PC-9 (cell line): ENCODE results near the gene ROBO1.

Source experiments
- EZH2 ChIP-seq: fragments of 200-600 bp; sonication (generic); IDR thresholded peaks from 2 replicates; pipeline ENCODE4 v1.8.0; 2017; ENCODE audit warnings: antibody characterized with exemption, low read depth
- TF ChIP-seq, protein P1 (sequence below): fragments of 200-600 bp; sonication (generic); conservative IDR thresholded peaks from 2 replicates; pipeline ENCODE4 v1.6.1; 2017; ENCODE audit warnings: mixed run types, antibody characterized with exemption, mild to moderate bottlenecking, moderate library complexity

DNA sequence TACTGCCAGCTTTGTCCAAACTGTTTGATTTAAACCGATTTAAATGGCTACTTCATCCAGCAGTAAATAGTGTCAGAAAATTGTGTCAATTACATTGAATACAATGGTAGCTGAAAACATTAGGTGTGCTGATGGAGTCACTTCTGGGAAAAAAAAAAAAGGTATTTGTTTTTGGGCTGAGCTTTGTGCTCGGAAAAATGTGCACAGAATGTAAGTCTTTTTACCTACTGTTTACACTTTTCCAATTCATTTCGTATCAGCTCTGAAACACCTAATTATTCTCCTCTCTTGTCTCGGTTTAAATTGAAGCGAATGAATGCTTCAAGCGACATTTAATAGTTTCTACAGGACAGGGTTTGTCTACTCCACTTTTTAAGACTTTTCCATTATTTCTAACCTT is 1078.4 kb downstream of the ROBO1 start:
- TF ChIP-seq, protein P1, sequence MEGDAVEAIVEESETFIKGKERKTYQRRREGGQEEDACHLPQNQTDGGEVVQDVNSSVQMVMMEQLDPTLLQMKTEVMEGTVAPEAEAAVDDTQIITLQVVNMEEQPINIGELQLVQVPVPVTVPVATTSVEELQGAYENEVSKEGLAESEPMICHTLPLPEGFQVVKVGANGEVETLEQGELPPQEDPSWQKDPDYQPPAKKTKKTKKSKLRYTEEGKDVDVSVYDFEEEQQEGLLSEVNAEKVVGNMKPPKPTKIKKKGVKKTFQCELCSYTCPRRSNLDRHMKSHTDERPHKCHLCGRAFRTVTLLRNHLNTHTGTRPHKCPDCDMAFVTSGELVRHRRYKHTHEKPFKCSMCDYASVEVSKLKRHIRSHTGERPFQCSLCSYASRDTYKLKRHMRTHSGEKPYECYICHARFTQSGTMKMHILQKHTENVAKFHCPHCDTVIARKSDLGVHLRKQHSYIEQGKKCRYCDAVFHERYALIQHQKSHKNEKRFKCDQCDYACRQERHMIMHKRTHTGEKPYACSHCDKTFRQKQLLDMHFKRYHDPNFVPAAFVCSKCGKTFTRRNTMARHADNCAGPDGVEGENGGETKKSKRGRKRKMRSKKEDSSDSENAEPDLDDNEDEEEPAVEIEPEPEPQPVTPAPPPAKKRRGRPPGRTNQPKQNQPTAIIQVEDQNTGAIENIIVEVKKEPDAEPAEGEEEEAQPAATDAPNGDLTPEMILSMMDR = no peak
- TF ChIP-seq EZH2 = no peak
